Suprapubic skin (tissue), 4 donors: ENCODE measurements around the gene MRPL16.

Source experiments
- EP300 ChIP-seq: sonication (generic); formaldehyde crosslinking; IDR thresholded peaks from one replicate; pipeline ENCODE4 v1.6.1; 2017; ENCODE audit warnings: antibody characterized with exemption
- POLR2AphosphoS5 ChIP-seq, 3 donors: sonication (generic); formaldehyde crosslinking; IDR thresholded peaks; one replicate each; pipeline ENCODE4 v1.6.1; 2017; ENCODE audit warnings: antibody characterized with exemption in 3 of 3
- TF ChIP-seq, protein P1 (sequence below), 2 donors: fragments of 200-600 bp in 1 of 2; fragments of 450-650 bp in 1 of 2; sonication (generic) in 1 of 2; IDR thresholded peaks; one replicate each; pipeline ENCODE4 v1.5.1; 2016 to 2019; ENCODE audit warnings: antibody characterized with exemption in 2 of 2, mild to moderate bottlenecking in 1 of 2, moderate library complexity in 1 of 2

DNA sequence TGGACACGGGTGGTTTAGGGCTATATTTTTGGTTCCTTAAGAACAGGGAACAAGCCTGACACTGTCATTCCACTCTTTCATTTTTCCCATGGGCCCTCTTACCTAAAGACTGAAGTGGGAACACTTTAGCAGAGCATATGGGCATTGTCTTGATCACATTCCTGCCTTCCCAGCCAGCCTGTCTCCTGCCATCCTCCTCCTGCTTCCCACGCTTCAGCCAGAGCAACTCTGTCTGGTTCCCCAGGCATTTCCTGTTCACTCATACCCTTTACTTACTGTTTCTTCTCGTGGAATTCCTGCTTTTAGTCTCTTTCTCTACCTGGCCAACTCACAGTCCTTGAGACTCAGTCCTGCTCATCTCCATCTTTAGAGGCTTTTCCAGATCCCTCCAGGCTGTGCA lies 22.8 kb downstream of the MRPL16 start:
- TF ChIP-seq, protein P1, sequence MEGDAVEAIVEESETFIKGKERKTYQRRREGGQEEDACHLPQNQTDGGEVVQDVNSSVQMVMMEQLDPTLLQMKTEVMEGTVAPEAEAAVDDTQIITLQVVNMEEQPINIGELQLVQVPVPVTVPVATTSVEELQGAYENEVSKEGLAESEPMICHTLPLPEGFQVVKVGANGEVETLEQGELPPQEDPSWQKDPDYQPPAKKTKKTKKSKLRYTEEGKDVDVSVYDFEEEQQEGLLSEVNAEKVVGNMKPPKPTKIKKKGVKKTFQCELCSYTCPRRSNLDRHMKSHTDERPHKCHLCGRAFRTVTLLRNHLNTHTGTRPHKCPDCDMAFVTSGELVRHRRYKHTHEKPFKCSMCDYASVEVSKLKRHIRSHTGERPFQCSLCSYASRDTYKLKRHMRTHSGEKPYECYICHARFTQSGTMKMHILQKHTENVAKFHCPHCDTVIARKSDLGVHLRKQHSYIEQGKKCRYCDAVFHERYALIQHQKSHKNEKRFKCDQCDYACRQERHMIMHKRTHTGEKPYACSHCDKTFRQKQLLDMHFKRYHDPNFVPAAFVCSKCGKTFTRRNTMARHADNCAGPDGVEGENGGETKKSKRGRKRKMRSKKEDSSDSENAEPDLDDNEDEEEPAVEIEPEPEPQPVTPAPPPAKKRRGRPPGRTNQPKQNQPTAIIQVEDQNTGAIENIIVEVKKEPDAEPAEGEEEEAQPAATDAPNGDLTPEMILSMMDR (IDR thresholded peaks at IDR 0.05), result no peak
- TF ChIP-seq EP300 (no peak), POLR2AphosphoS5 (IDR thresholded peaks at IDR 0.05) (no peak)
